Transverse colon (tissue), 3 donors: Measurements from ENCODE around the gene RAP2B.
"Not testable (repeated sequence)": the region's sequence is repeated elsewhere in the genome, so short reads cannot be mapped to it uniquely, and the experiment has no call there.

Experiments used
- POLR2A ChIP-seq: fragments of 450-650 bp; IDR thresholded peaks from one replicate; pipeline ENCODE4 v1.6.1; 2016; ENCODE audit warnings: antibody characterized with exemption, mild to moderate bottlenecking, moderate library complexity
- TF ChIP-seq, protein P1 (sequence below), 5 experiments: fragments of 200-600 bp in 3 of 5; fragments of 450-650 bp in 2 of 5; sonication (generic) in 3 of 5; IDR thresholded peaks; 1 replicate in 2 of 5; 2 replicates in 3 of 5; pipeline ENCODE4 v1.5.1; 2016 to 2017; ENCODE audit warnings: antibody characterized with exemption in 5 of 5, inconsistent platforms in 3 of 5, mild to moderate bottlenecking in 2 of 5, moderate library complexity in 1 of 5

DNA sequence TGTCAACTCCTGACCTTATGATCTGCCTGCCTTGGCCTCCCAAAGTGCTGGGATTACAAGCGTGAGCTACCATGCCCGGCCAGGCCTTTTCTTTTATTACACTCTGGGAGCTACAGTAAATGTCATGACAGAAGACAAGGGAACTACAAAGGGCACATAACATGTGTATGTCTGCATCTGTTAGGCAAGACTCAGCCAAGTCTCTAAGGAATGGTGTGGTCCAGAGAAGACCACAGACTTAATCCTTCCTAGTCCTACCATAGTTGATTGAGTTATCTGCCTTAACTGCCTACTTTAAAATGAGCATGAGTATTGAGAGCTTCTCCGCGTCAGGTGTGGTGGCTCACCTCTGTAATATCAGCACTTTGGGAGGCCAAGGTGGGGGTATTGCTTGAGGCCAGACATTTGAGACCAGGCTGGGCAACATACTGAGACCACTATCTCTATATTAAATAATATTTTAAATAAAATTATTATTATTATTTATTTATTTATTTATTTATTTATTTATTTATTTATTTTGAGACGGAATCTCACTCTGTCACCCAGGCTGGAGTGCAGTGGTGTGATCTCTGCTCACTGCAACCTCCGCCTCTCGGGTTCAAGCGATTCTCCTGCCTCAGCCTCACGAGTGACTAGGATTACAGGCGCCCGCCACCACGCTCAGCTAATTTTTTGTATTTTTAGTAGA, 31.9 kb downstream of the RAP2B start:
- TF ChIP-seq, protein P1, sequence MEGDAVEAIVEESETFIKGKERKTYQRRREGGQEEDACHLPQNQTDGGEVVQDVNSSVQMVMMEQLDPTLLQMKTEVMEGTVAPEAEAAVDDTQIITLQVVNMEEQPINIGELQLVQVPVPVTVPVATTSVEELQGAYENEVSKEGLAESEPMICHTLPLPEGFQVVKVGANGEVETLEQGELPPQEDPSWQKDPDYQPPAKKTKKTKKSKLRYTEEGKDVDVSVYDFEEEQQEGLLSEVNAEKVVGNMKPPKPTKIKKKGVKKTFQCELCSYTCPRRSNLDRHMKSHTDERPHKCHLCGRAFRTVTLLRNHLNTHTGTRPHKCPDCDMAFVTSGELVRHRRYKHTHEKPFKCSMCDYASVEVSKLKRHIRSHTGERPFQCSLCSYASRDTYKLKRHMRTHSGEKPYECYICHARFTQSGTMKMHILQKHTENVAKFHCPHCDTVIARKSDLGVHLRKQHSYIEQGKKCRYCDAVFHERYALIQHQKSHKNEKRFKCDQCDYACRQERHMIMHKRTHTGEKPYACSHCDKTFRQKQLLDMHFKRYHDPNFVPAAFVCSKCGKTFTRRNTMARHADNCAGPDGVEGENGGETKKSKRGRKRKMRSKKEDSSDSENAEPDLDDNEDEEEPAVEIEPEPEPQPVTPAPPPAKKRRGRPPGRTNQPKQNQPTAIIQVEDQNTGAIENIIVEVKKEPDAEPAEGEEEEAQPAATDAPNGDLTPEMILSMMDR (IDR thresholded peaks at IDR 0.05): not testable (repeated sequence)
- TF ChIP-seq POLR2A: not testable (repeated sequence)
